ENCODE data around the gene ARRDC3. TPM values are rescaled to one million over a fixed set of nuclear protein-coding genes. Genes with fewer than 3 reads are reported as not detected.

Gene ARRDC3
- total and polyA plus RNA-seq, 10 of the 15 experiments (the other 5 are each of a cell fraction or from before 2014, with no cell fraction given), result 2.3 to 14.0 (median 8.6) TPM

GRCh38 chr5:91359962-91360609 is 23.0 kb downstream of the ARRDC3 start (continued):
- TF ChIP-seq MEF2B (IDR thresholded peaks at IDR 0.05; ENCODE audit: partially characterized antibody, poor library complexity, severe bottlenecking), result no peak
- no peak for TF ChIP-seq POLR2A (IDR thresholded peaks at IDR 0.05; ENCODE audit: low read depth, low read length)
- TF ChIP-seq NKRF (conservative IDR thresholded peaks at IDR 0.05), result no peak
- TF ChIP-seq NFYB (IDR thresholded peaks at IDR 0.05; ENCODE audit: insufficient read depth, low read depth, low read length), result no peak

DNA sequence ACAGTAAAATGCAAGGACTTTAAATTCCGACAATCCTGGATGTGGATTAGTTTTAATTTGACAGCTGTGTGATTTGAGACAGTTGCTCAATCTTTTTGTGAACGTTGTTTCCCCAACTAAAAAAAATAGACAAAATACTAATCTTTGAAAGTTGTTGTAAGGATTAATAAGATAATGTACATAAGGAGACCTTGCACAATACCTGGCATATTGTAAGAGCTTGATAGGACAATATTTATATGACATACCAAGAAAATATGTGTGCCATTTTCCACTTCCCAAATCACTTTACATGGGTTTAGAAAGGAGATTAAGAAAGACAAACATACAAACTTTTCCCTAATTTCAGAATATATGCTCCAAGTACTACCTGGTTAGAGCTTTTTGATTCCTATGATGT is 25.3 kb downstream of the ARRDC3 start:
- H3K27me3 ChIP-seq (replicated peaks in 1 of 2; ENCODE audit: control insufficient read depth in 2 of 2, insufficient read depth in 2 of 2, low read length in 1 of 2), result 0 out of 4 replicates have a peak, but pooled peaks cover 0 to 3% of the 10 kb centered on the region in 2 experiments
- H3K9ac ChIP-seq (ENCODE audit: control insufficient read depth, insufficient read depth, low read length), result no peak overlapping the region
- FAIRE-seq, result no peak
- H3K79me2 ChIP-seq (ENCODE audit: control insufficient read depth, insufficient read depth, low read length), result no peaks in the 10 kb centered on the region
- in situ Hi-C loops (cut with MboI) (no loop called here), intact Hi-C loops (cut with micrococcal nuclease; ENCODE audit: unreplicated experiment) (no loop called here)
- H3K36me3 ChIP-seq (ENCODE audit: control insufficient read depth in 2 of 2, insufficient read depth in 2 of 2, low read length in 1 of 2), result no peaks in the 10 kb centered on the region
- H3K4me1 ChIP-seq (ENCODE audit: control insufficient read depth, insufficient read depth, low read length), result peaks cover 8% of the 10 kb centered on the region
- CTCF ChIA-PET, result interaction anchor here (1.1 kb wide), 1 partner anchor 27 kb away, joined by 6 read pairs; no protein-coding TSS in a partner anchor
- no peak overlapping the region for H3K4me3 ChIP-seq
- no peak overlapping the region for H3K27ac ChIP-seq (ENCODE audit: control insufficient read depth, insufficient read depth)
- RAD21 ChIA-PET (ENCODE audit: unreplicated experiment), result no interaction called here
- no peak for ATAC-seq
- no peak for DNase-seq (ENCODE audit: low read depth, low spot score)
- H2AFZ ChIP-seq (ENCODE audit: control insufficient read depth, low read depth, low read length), result no peak overlapping the region
- POLR2A ChIA-PET, result interaction anchor here (1.0 kb wide), 2 partner anchors 23 to 26 kb away, joined by 3 to 4 read pairs; no protein-coding TSS in a partner anchor
- H4K20me1 ChIP-seq (ENCODE audit: control insufficient read depth, insufficient read depth), result no peaks in the 10 kb centered on the region
- SMC1A ChIA-PET (ENCODE audit: uncharacterized antibody, unreplicated experiment), result interaction anchor here (0.8 kb wide), 1 partner anchor 27 kb away, joined by 3 read pairs; no protein-coding TSS in a partner anchor
- peaks cover 7% of the 10 kb centered on the region; the same call in 2 of the 3 replicates for H3K9me3 ChIP-seq (replicated peaks; ENCODE audit: control insufficient read depth, insufficient read depth, low read length)
- H3K4me2 ChIP-seq (ENCODE audit: control insufficient read depth, insufficient read depth), result no peak overlapping the region
- WGBS (ENCODE audit: insufficient coverage, insufficient replicate concordance, low lambda C conversion rate, missing lambda C conversion rate), result 75% methylated on average over 2 of the region's 2 CpGs
- no peak for TF ChIP-seq NRF1 (conservative IDR thresholded peaks at IDR 0.05; ENCODE audit: low read depth, low read length)
- no TSS peak for BruUV-seq (replicated peaks)
